ENCODE measurements around the gene ABAT. TPM values are rescaled to one million over a fixed set of nuclear protein-coding genes. Genes with fewer than 3 reads are reported as not detected.
A peak's percentile ranks its signal among the peaks of the same experiment; 100 is the strongest.

Gene ABAT
- total RNA-seq, 1 experiment from 2014 or later: 6.9 TPM

DNA sequence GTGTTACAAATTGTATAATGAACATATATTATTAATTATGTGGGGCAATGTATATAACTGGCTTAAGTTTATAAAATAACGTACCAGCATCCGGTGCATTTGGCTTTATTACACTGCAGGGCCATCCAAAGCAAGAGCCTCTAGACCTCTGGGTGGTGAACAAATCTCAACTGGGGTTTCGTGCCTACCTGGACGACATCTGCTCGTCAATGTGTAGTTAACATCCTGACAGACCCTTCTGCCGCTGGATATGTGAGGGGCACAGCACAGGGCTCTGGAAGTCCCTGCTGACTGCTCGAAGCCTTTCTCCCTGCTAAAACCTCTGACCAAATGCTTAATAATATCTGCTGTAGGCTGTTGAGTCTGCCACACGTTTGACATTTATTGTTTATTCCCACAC, 120.7 kb downstream of the ABAT start:
- no peaks in the 10 kb centered on the region for H3K36me3 ChIP-seq (ENCODE audit: insufficient read depth, low read length, poor library complexity, severe bottlenecking)
- H3K4me3 ChIP-seq (ENCODE audit: low read depth, low read length, poor library complexity, severe bottlenecking): no peak overlapping the region
- no peak overlapping the region for H3K27ac ChIP-seq (ENCODE audit: low read depth, low read length, poor library complexity, severe bottlenecking)
- intact Hi-C loops (cut with micrococcal nuclease; ENCODE audit: unreplicated experiment): loop anchor here (5.0 kb wide), 1 partner anchor 72 kb away; the partner anchor contains the start of gene CARHSP1
- no peaks in the 10 kb centered on the region for H3K27me3 ChIP-seq (replicated peaks; ENCODE audit: insufficient read depth, low read depth, low read length, poor library complexity)
- BruUV-seq (replicated peaks): no TSS peak
- H3K9me3 ChIP-seq (ENCODE audit: low read depth, low read length, poor library complexity, severe bottlenecking): no peaks in the 10 kb centered on the region
- POLR2A ChIA-PET (ENCODE audit: low non-redundant PET): no interaction called here
- CTCF ChIA-PET: no interaction called here
- TF ChIP-seq EZH2 (IDR thresholded peaks at IDR 0.05; ENCODE audit: borderline replicate concordance, low read depth, low read length, poor library complexity, severe bottlenecking) (no peak), CTCF (conservative IDR thresholded peaks at IDR 0.05; ENCODE audit: low read depth, low read length) (no peak)
- peaks cover 12% of the 10 kb centered on the region for H3K4me1 ChIP-seq (ENCODE audit: insufficient read depth, low read length, poor library complexity, severe bottlenecking)
- no peak for DNase-seq (ENCODE audit: low spot score)

- POLR2A ChIA-PET (ENCODE audit: low non-redundant PET): no interaction called here
- CTCF ChIA-PET: no interaction called here
- no TSS peak for BruUV-seq (replicated peaks)
Measured at GRCh38 chr16:8795818-8796217, 121.4 kb downstream of the ABAT start.

GRCh38 chr16:8796469-8797363, 122.3 kb downstream of the ABAT start:
- BruUV-seq (replicated peaks): TSS peak; percentile 89

More at GRCh38 chr16:8795818-8796217, 121.4 kb downstream of the ABAT start:
- no peaks in the 10 kb centered on the region for H3K9me3 ChIP-seq (ENCODE audit: low read depth, low read length, poor library complexity, severe bottlenecking)
- H3K27me3 ChIP-seq (replicated peaks; ENCODE audit: insufficient read depth, low read depth, low read length, poor library complexity): no peaks in the 10 kb centered on the region
- H3K27ac ChIP-seq (ENCODE audit: low read depth, low read length, poor library complexity, severe bottlenecking): peak overlapping the region; percentile 17
- intact Hi-C loops (cut with micrococcal nuclease; ENCODE audit: unreplicated experiment): loop anchor here (5.0 kb wide), 1 partner anchor 71 kb away; the partner anchor contains the start of gene CARHSP1
- DNase-seq (ENCODE audit: low spot score): no peak
- no peak overlapping the region for H3K4me3 ChIP-seq (ENCODE audit: low read depth, low read length, poor library complexity, severe bottlenecking)
- TF ChIP-seq CTCF (conservative IDR thresholded peaks at IDR 0.05; ENCODE audit: low read depth, low read length): no peak
- no peak for TF ChIP-seq EZH2 (IDR thresholded peaks at IDR 0.05; ENCODE audit: borderline replicate concordance, low read depth, low read length, poor library complexity, severe bottlenecking)
- H3K36me3 ChIP-seq (ENCODE audit: insufficient read depth, low read length, poor library complexity, severe bottlenecking): peaks cover under 1% of the 10 kb centered on the region
- peaks cover 12% of the 10 kb centered on the region for H3K4me1 ChIP-seq (ENCODE audit: insufficient read depth, low read length, poor library complexity, severe bottlenecking)

More at GRCh38 chr16:8796469-8797363, 122.3 kb downstream of the ABAT start:
- intact Hi-C loops (cut with micrococcal nuclease; ENCODE audit: unreplicated experiment): loop anchor here (5.0 kb wide), 1 partner anchor 71 kb away; the partner anchor contains the start of gene CARHSP1
- no peaks in the 10 kb centered on the region for H3K9me3 ChIP-seq (ENCODE audit: low read depth, low read length, poor library complexity, severe bottlenecking)
- H3K27me3 ChIP-seq (replicated peaks; ENCODE audit: insufficient read depth, low read depth, low read length, poor library complexity): no peaks in the 10 kb centered on the region
- TF ChIP-seq EZH2 (IDR thresholded peaks at IDR 0.05; ENCODE audit: borderline replicate concordance, low read depth, low read length, poor library complexity, severe bottlenecking) (no peak), CTCF (conservative IDR thresholded peaks at IDR 0.05; ENCODE audit: low read depth, low read length) (no peak)
- H3K4me1 ChIP-seq (ENCODE audit: insufficient read depth, low read length, poor library complexity, severe bottlenecking): peaks cover 12% of the 10 kb centered on the region
- H3K27ac ChIP-seq (ENCODE audit: low read depth, low read length, poor library complexity, severe bottlenecking): peak overlapping the region; percentile 75
- H3K36me3 ChIP-seq (ENCODE audit: insufficient read depth, low read length, poor library complexity, severe bottlenecking): peaks cover 9% of the 10 kb centered on the region
- POLR2A ChIA-PET (ENCODE audit: low non-redundant PET): interaction anchor here (0.7 kb wide), 2 partner anchors 14 to 139 kb away, joined by 3 read pairs; no protein-coding TSS in a partner anchor
- DNase-seq (ENCODE audit: low spot score): no peak
- CTCF ChIA-PET: no interaction called here
- H3K4me3 ChIP-seq (ENCODE audit: low read depth, low read length, poor library complexity, severe bottlenecking): peak overlapping the region; percentile 79
